PC-9 (cell line): ENCODE results near the gene CENPX. TPM values are rescaled to one million over a fixed set of nuclear protein-coding genes. Genes with fewer than 3 reads are reported as not detected.
"Not testable (repeated sequence)": the region's sequence is repeated elsewhere in the genome, so short reads cannot be mapped to it uniquely, and the experiment has no call there.

Experiments used
- BruUV-seq: library from RNA; stranded (reverse); fragments of 400-500 nt; replicated peaks from 2 replicates; lab custom pipeline; 2021; lab: Mats Ljungman, UMichigan
- CTCF ChIA-PET: fragments of 300-600 bp; sonication (Branson Sonifier 250); formaldehyde crosslinking; loops from one replicate; lab custom pipeline; 2022; ENCODE audit warnings: antibody characterized with exemption; lab: Charles Lee
- POLR2A ChIA-PET: fragments of 300-600 bp; sonication (Branson Sonifier 250); formaldehyde crosslinking; loops from one replicate; lab custom pipeline; 2022; ENCODE audit warnings: antibody characterized with exemption; ENCODE audit not compliant: unreplicated experiment; lab: Charles Lee
- DNase-seq, 2 experiments: peaks; one replicate each; pipeline versions ENCODE4 v3.0.0 to v3.0.0-alpha.2; 2015 to 2022; ENCODE audit warnings: mixed read lengths in 1 of 2
- H2AFZ ChIP-seq: fragments of 200-600 bp; sonication (generic); 2 replicates; pipeline ENCODE4 v1.8.1; 2017; ENCODE audit warnings: antibody characterized with exemption
- H3F3A ChIP-seq: fragments of 200-600 bp; sonication (generic); 2 replicates; pipeline ENCODE4 v1.8.1; 2017; ENCODE audit warnings: antibody characterized with exemption, mild to moderate bottlenecking, low read depth; ENCODE audit not compliant: insufficient read depth
- H3K27ac ChIP-seq: fragments of 200-600 bp; sonication (generic); 2 replicates; pipeline ENCODE4 v1.6.1; 2016; ENCODE audit warnings: mixed run types
- H3K27me3 ChIP-seq: fragments of 200-600 bp; sonication (generic); 2 replicates; pipeline ENCODE4 v1.6.1; 2016; ENCODE audit warnings: low read depth, mixed run types; ENCODE audit not compliant: insufficient read depth
- H3K36me3 ChIP-seq: fragments of 200-600 bp; sonication (generic); 2 replicates; pipeline ENCODE4 v1.6.1; 2016; ENCODE audit warnings: low read depth, mixed run types
- H3K4me1 ChIP-seq: fragments of 200-600 bp; sonication (generic); replicated peaks from 2 replicates; pipeline ENCODE4 v1.6.1; 2016; ENCODE audit warnings: mixed run types; ENCODE audit not compliant: insufficient read depth
- H3K4me2 ChIP-seq: fragments of 200-600 bp; sonication (generic); 2 replicates; pipeline ENCODE4 v1.6.1; 2017; ENCODE audit warnings: mixed run types
- H3K4me3 ChIP-seq: fragments of 200-600 bp; sonication (generic); 2 replicates; pipeline ENCODE4 v1.6.1; 2016; ENCODE audit warnings: mixed run types
- H3K79me2 ChIP-seq: fragments of 200-600 bp; sonication (generic); 2 replicates; pipeline ENCODE4 v1.6.1; 2017; ENCODE audit warnings: low read depth, mixed run types
- H3K9me2 ChIP-seq: fragments of 200-600 bp; sonication (generic); 2 replicates; pipeline ENCODE4 v1.8.1; 2017; ENCODE audit warnings: mild to moderate bottlenecking; ENCODE audit not compliant: insufficient read depth
- H3K9me3 ChIP-seq: fragments of 200-600 bp; sonication (generic); 2 replicates; pipeline ENCODE4 v1.8.1; 2016; ENCODE audit warnings: low read depth; ENCODE audit not compliant: insufficient read depth
- H4K20me1 ChIP-seq: fragments of 200-600 bp; sonication (generic); 2 replicates; pipeline ENCODE4 v1.8.1; 2017; ENCODE audit not compliant: insufficient read depth
- CTCF ChIP-seq: fragments of 200-600 bp; sonication (generic); conservative IDR thresholded peaks from 2 replicates; pipeline ENCODE4 v1.6.1; 2017; ENCODE audit warnings: mixed run types, antibody characterized with exemption, mild to moderate bottlenecking, moderate library complexity
- EZH2 ChIP-seq: fragments of 200-600 bp; sonication (generic); IDR thresholded peaks from 2 replicates; pipeline ENCODE4 v1.8.0; 2017; ENCODE audit warnings: antibody characterized with exemption, low read depth
- intact Hi-C: fragments of 100-400 bp; cut with micrococcal nuclease; formaldehyde crosslinking; loops from one replicate; pipeline ENCODE4 v1.10.0; 2022; ENCODE audit not compliant: unreplicated experiment
- total RNA-seq: library from RNA; stranded (reverse); gene quantifications from 2 replicates; pipeline ENCODE4 v1.2.3, GENCODE V29; 2021

Gene CENPX
- total RNA-seq, 1 experiment from 2014 or later, result 132 TPM

GRCh38 chr17:81983639-81984373, 38.9 kb downstream of the CENPX start:
- intact Hi-C loops, result no loop called here
- Histone ChIP-seq H3K4me2 (no peak overlapping the region), H4K20me1 (0 out of 2 replicates have a peak, but pooled peaks cover 5% of the 10 kb centered on the region), H3F3A (peaks cover 28% of the 10 kb centered on the region), H3K4me1 (peaks cover 33% of the 10 kb centered on the region), H2AFZ (no peak overlapping the region), H3K27me3 (no peaks in the 10 kb centered on the region), H3K9me3 (no peaks in the 10 kb centered on the region), H3K36me3 (no peaks in the 10 kb centered on the region), H3K79me2 (no peaks in the 10 kb centered on the region), H3K4me3 (no peak overlapping the region), H3K27ac (no peak overlapping the region), H3K9me2 (no peaks in the 10 kb centered on the region)
- POLR2A ChIA-PET, result no interaction called here
- TF ChIP-seq CTCF (no peak), EZH2 (no peak)
- DNase-seq, result no peak
- CTCF ChIA-PET, result interaction anchor here (0.6 kb wide), 1 partner anchor 120 kb away, joined by 4 read pairs; no protein-coding TSS in a partner anchor
- no TSS peak for BruUV-seq

GRCh38 chr17:81983011-81983638, 39.6 kb downstream of the CENPX start:
- ChIA-PET CTCF (no interaction called here), POLR2A (no interaction called here)

GRCh38 chr17:81981511-81981910, 41.2 kb downstream of the CENPX start:
- intact Hi-C loops, result loop anchor here (2.0 kb wide), 2 partner anchors 55 to 69 kb away; partner anchors contain the start of gene MAFG
- peak; percentile 78 to 82 for DNase-seq
- H3K36me3 ChIP-seq, H3K27me3 ChIP-seq, H4K20me1 ChIP-seq, H3K9me2 ChIP-seq, BruUV-seq, H2AFZ ChIP-seq, POLR2A ChIA-PET, H3K4me3 ChIP-seq, H3K9me3 ChIP-seq, H3K79me2 ChIP-seq: not testable (repeated sequence)
- Histone ChIP-seq H3K27ac (peak overlapping the region; percentile 86), H3K4me2 (peak overlapping the region; percentile 61), H3K4me1 (peaks cover 33% of the 10 kb centered on the region), H3F3A (peaks cover 32% of the 10 kb centered on the region)
- CTCF ChIA-PET, result interaction anchor here (1.2 kb wide), 1 partner anchor 22 kb away, joined by 4 read pairs; no protein-coding TSS in a partner anchor

More at GRCh38 chr17:81983011-81983638, 39.6 kb downstream of the CENPX start:
- Histone ChIP-seq H3F3A (peaks cover 32% of the 10 kb centered on the region), H2AFZ (no peak overlapping the region), H3K9me3 (no peaks in the 10 kb centered on the region), H3K9me2 (no peaks in the 10 kb centered on the region), H3K36me3 (no peaks in the 10 kb centered on the region), H4K20me1 (0 out of 2 replicates have a peak, but pooled peaks cover 5% of the 10 kb centered on the region), H3K27ac (no peak overlapping the region), H3K27me3 (no peaks in the 10 kb centered on the region), H3K4me1 (peaks cover 33% of the 10 kb centered on the region), H3K79me2 (peaks cover 4% of the 10 kb centered on the region; the same call in 1 of the 2 replicates), H3K4me2 (no peak overlapping the region), H3K4me3 (no peak overlapping the region)
- no TSS peak for BruUV-seq
- no peak for TF ChIP-seq CTCF
- TF ChIP-seq EZH2, result no peak
- DNase-seq, result no peak
- intact Hi-C loops, result no loop called here
